HG02840 (cell line): ENCODE results near the gene TECRL.

Experiments
- ATAC-seq: cut with Tn5 transposase; IDR thresholded peaks from one replicate; pipeline ENCODE4 v1.9.1; 2021; ENCODE audit warnings: mild to moderate bottlenecking, moderate library complexity, moderate number of reproducible peaks; ENCODE audit not compliant: unreplicated experiment, low FRiP score

The TECRL gene

GRCh38 chr4:64334964-64335363 lies 74.3 kb downstream of the TECRL start:
- no peak for ATAC-seq

GRCh38 chr4:64330143-64330542 lies 79.1 kb downstream of the TECRL start:
- no peak for ATAC-seq

- no peak for ATAC-seq
Measured at GRCh38 chr4:64327237-64327636, 82.0 kb downstream of the TECRL start.

GRCh38 chr4:64326507-64326906 lies 82.7 kb downstream of the TECRL start:
- ATAC-seq: no peak

GRCh38 chr4:64306255-64306565 lies 103.0 kb downstream of the TECRL start:
- ATAC-seq: no peak

- ATAC-seq: no peak
Measured at GRCh38 chr4:64305565-64306254, 103.5 kb downstream of the TECRL start.

- no peak for ATAC-seq
Measured at GRCh38 chr4:64272432-64272831, 136.8 kb downstream of the TECRL start.

GRCh38 chr4:64271601-64272081 lies 137.6 kb downstream of the TECRL start:
- ATAC-seq: no peak

GRCh38 chr4:64266669-64267068 lies 142.6 kb downstream of the TECRL start:
- no peak for ATAC-seq

GRCh38 chr4:64266263-64266662 lies 143.0 kb downstream of the TECRL start:
- ATAC-seq: no peak

- no peak for ATAC-seq
Measured at GRCh38 chr4:64251781-64252180, 157.5 kb downstream of the TECRL start.

GRCh38 chr4:64250488-64250887 lies 158.8 kb downstream of the TECRL start:
- ATAC-seq: no peak

GRCh38 chr4:64250061-64250460 lies 159.2 kb downstream of the TECRL start:
- ATAC-seq: no peak

- ATAC-seq: no peak
Measured at GRCh38 chr4:64248186-64248585, 161.1 kb downstream of the TECRL start.

GRCh38 chr4:64230709-64231310 lies 178.4 kb downstream of the TECRL start:
- ATAC-seq: no peak
